IPS DF 4.7 (cell line): ENCODE results near the gene ERC2.
"Not testable (repeated sequence)": the region's sequence is repeated elsewhere in the genome, so short reads cannot be mapped to it uniquely, and the experiment has no call there.

Source experiments
- DNase-seq: peaks from one replicate; pipeline ENCODE4 v3.0.0-alpha.2; 2013; ENCODE audit warnings: low spot score; ENCODE audit errors: extremely low read depth

ERC2 gene

GRCh38 chr3:56468184-56469106, at the start of gene ERC2:
Gene ERC2, minus strand, starts transcription at chr3:56468467.
- DNase-seq: peak; percentile 25

- no peak for DNase-seq
Observed at GRCh38 chr3:56502738-56503137, 34.5 kb upstream of the ERC2 start.

GRCh38 chr3:56496376-56496775, 28.1 kb upstream of the ERC2 start:
- DNase-seq: not testable (repeated sequence)

- peak; percentile 85 for DNase-seq
Observed at GRCh38 chr3:56494679-56495322, 26.5 kb upstream of the ERC2 start.

- no peak for DNase-seq
Observed at GRCh38 chr3:56491566-56491965, 23.3 kb upstream of the ERC2 start.

- no peak for DNase-seq
Observed at GRCh38 chr3:56488812-56489600, 20.7 kb upstream of the ERC2 start.

GRCh38 chr3:56484525-56485032, 16.3 kb upstream of the ERC2 start:
- DNase-seq: no peak

- DNase-seq: no peak
Observed at GRCh38 chr3:56484122-56484521, 15.9 kb upstream of the ERC2 start.

- DNase-seq: no peak
Observed at GRCh38 chr3:56477646-56478045, 9.4 kb upstream of the ERC2 start.

- DNase-seq: no peak
Observed at GRCh38 chr3:56476771-56477170, 8.5 kb upstream of the ERC2 start.

- no peak for DNase-seq
Observed at GRCh38 chr3:56471771-56472170, 3.5 kb upstream of the ERC2 start.

GRCh38 chr3:56469141-56469540, 874 bp upstream of the ERC2 start:
- no peak for DNase-seq

- DNase-seq: no peak
Observed at GRCh38 chr3:56467801-56468183, 475 bp downstream of the ERC2 start.

- DNase-seq: peak; percentile 93
Observed at GRCh38 chr3:56467108-56467507, 1.2 kb downstream of the ERC2 start.

GRCh38 chr3:56459719-56460118, 8.5 kb downstream of the ERC2 start:
- no peak for DNase-seq

- DNase-seq: no peak
Observed at GRCh38 chr3:56459104-56459496, 9.2 kb downstream of the ERC2 start.

- DNase-seq: no peak
Observed at GRCh38 chr3:56458496-56459103, 9.7 kb downstream of the ERC2 start.

GRCh38 chr3:56456117-56456516, 12.2 kb downstream of the ERC2 start:
- no peak for DNase-seq

GRCh38 chr3:56453011-56453410, 15.3 kb downstream of the ERC2 start:
- no peak for DNase-seq

GRCh38 chr3:56452085-56452484, 16.2 kb downstream of the ERC2 start:
- no peak for DNase-seq

- DNase-seq: no peak
Observed at GRCh38 chr3:56443372-56443771, 24.9 kb downstream of the ERC2 start.
